Loucy (cell line): Measurements from ENCODE around the gene MSANTD3.

Experiments
- H2AFZ ChIP-seq: fragments of 200-600 bp; sonication (generic); 2 replicates; pipeline ENCODE4 v1.6.0; 2016; ENCODE audit warnings: antibody characterized with exemption, mild to moderate bottlenecking, low read length, moderate library complexity
- H3F3A ChIP-seq: fragments of 200-600 bp; 2 replicates; pipeline ENCODE4 v1.6.0; 2016; ENCODE audit warnings: antibody characterized with exemption, low read depth, mild to moderate bottlenecking
- H3K27me3 ChIP-seq: fragments of 200-600 bp; sonication (generic); 2 replicates; pipeline ENCODE4 v1.6.1; 2014; ENCODE audit warnings: low read length, mild to moderate bottlenecking; ENCODE audit not compliant: insufficient read depth, poor library complexity, severe bottlenecking
- H3K36me3 ChIP-seq: fragments of 200-600 bp; sonication (generic); 2 replicates; pipeline ENCODE4 v1.6.1; 2016; ENCODE audit warnings: low read length; ENCODE audit not compliant: insufficient read depth
- H3K4me1 ChIP-seq: fragments of 200-600 bp; sonication (generic); 2 replicates; pipeline ENCODE4 v1.5.1; 2014; ENCODE audit warnings: low read length, mild to moderate bottlenecking; ENCODE audit not compliant: insufficient read depth, poor library complexity, severe bottlenecking
- H3K4me2 ChIP-seq: fragments of 200-600 bp; sonication (generic); 2 replicates; pipeline ENCODE4 v1.6.0; 2014; ENCODE audit warnings: antibody characterized with exemption, low read length, low read depth, mild to moderate bottlenecking; ENCODE audit not compliant: poor library complexity, severe bottlenecking
- H3K4me3 ChIP-seq: fragments of 200-600 bp; sonication (generic); 2 replicates; pipeline ENCODE4 v1.5.1; 2014; ENCODE audit warnings: low read length, mild to moderate bottlenecking, mixed read lengths; ENCODE audit not compliant: poor library complexity, severe bottlenecking
- H3K79me2 ChIP-seq: fragments of 200-600 bp; sonication (generic); 2 replicates; pipeline ENCODE4 v1.6.1; 2014; ENCODE audit warnings: low read length; ENCODE audit not compliant: insufficient read depth
- H3K9ac ChIP-seq: fragments of 200-600 bp; sonication (generic); 2 replicates; pipeline ENCODE4 v1.6.0; 2014; ENCODE audit warnings: mild to moderate bottlenecking, low read depth, low read length, moderate library complexity; ENCODE audit not compliant: poor library complexity, severe bottlenecking
- H3K9me2 ChIP-seq: fragments of 200-600 bp; sonication (generic); replicated peaks from 2 replicates; pipeline ENCODE4 v1.6.1; 2016; ENCODE audit warnings: low read depth, low read length, mixed read lengths
- H3K9me3 ChIP-seq: fragments of 200-600 bp; sonication (generic); 2 replicates; pipeline ENCODE4 v1.6.1; 2014; ENCODE audit warnings: mild to moderate bottlenecking, antibody characterized with exemption, low read length, low read depth; ENCODE audit not compliant: insufficient read depth
- H4K20me1 ChIP-seq: fragments of 200-600 bp; sonication (generic); 2 replicates; pipeline ENCODE4 v1.6.0; 2014; ENCODE audit warnings: antibody characterized with exemption, low read length, mild to moderate bottlenecking; ENCODE audit not compliant: insufficient read depth, poor library complexity, severe bottlenecking
- EZH2phosphoT487 ChIP-seq: fragments of 200-600 bp; IDR thresholded peaks from 2 replicates; pipeline ENCODE4 v1.6.1; 2018; ENCODE audit warnings: antibody characterized with exemption, mild to moderate bottlenecking, moderate library complexity, borderline replicate concordance
- TF ChIP-seq, protein P1 (sequence below): fragments of 200-600 bp; sonication (generic); conservative IDR thresholded peaks from 2 replicates; pipeline ENCODE4 v1.5.1; 2014; ENCODE audit warnings: mild to moderate bottlenecking, antibody characterized with exemption, low read length

The MSANTD3 gene

DNA sequence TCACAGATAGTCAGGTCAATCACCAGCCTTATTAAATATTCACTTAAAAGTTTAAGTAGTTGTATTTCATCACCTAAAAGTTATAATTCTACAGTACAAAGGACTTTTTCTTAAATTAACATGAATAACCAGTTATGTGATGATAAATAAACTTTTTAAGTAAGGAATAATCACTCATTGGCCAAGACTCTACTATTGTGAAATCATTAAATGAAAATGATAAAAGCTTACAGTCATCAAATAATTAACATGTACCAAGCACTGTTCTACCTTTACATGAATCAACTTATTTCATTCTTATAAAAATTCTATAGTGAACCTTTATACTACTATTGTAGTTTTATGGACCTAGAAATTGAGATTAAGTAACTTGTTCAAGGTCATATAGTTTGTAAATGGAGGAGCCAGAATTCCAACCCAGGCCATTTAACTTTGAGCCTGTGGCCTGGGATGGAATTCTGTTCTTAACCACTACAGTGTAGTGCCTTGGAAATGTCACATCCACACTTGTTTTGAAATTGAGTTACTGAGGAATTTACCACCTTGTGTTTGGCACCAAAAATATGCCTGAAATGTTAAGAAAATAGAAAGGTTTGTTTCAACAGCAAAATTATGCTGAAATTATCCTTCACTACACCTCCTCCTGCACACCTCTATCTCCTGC is 32.8 kb upstream of the MSANTD3 start:
- Histone ChIP-seq H3K4me3 (no peak overlapping the region), H3K9ac (no peak overlapping the region), H3K79me2 (no peaks in the 10 kb centered on the region), H3F3A (no peaks in the 10 kb centered on the region), H3K4me2 (no peak overlapping the region), H3K9me2 (no peaks in the 10 kb centered on the region), H3K9me3 (no peaks in the 10 kb centered on the region), H4K20me1 (no peaks in the 10 kb centered on the region), H3K27me3 (no peaks in the 10 kb centered on the region), H3K36me3 (no peaks in the 10 kb centered on the region), H3K4me1 (peaks cover 9% of the 10 kb centered on the region), H2AFZ (no peak overlapping the region)
- no peak for TF ChIP-seq EZH2phosphoT487
- TF ChIP-seq, protein P1, sequence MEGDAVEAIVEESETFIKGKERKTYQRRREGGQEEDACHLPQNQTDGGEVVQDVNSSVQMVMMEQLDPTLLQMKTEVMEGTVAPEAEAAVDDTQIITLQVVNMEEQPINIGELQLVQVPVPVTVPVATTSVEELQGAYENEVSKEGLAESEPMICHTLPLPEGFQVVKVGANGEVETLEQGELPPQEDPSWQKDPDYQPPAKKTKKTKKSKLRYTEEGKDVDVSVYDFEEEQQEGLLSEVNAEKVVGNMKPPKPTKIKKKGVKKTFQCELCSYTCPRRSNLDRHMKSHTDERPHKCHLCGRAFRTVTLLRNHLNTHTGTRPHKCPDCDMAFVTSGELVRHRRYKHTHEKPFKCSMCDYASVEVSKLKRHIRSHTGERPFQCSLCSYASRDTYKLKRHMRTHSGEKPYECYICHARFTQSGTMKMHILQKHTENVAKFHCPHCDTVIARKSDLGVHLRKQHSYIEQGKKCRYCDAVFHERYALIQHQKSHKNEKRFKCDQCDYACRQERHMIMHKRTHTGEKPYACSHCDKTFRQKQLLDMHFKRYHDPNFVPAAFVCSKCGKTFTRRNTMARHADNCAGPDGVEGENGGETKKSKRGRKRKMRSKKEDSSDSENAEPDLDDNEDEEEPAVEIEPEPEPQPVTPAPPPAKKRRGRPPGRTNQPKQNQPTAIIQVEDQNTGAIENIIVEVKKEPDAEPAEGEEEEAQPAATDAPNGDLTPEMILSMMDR: no peak

DNA sequence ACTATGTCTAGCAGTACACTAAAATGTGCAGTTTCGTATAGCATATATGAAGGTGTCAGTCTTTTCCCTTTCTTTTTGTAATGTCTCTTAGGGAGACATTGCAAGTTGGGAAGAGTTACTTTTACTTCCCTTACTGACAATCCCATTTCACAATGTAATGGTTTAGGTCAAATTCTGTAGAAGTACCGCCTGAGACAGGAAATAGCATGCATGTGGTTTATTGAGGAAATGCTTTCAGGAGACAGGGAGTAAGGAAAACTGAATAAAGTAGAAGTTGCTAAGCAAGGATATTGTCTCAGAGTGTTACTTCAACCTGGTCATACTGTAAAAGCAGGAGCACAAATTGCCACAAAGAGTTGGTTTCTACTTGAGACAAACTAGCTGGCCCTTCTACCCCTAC is 32.1 kb upstream of the MSANTD3 start:
- TF ChIP-seq, protein P1: no peak
- TF ChIP-seq EZH2phosphoT487: no peak
- no peaks in the 10 kb centered on the region for H3K27me3 ChIP-seq
- no peak overlapping the region for H3K4me2 ChIP-seq
- no peaks in the 10 kb centered on the region for H3K79me2 ChIP-seq
- H4K20me1 ChIP-seq: no peaks in the 10 kb centered on the region
- H3K9me2 ChIP-seq: no peaks in the 10 kb centered on the region
- H2AFZ ChIP-seq: no peak overlapping the region
- H3F3A ChIP-seq: no peaks in the 10 kb centered on the region
- H3K4me1 ChIP-seq: peaks cover 9% of the 10 kb centered on the region
- H3K9me3 ChIP-seq: no peaks in the 10 kb centered on the region
- no peaks in the 10 kb centered on the region for H3K36me3 ChIP-seq
- H3K9ac ChIP-seq: no peak overlapping the region
- no peak overlapping the region for H3K4me3 ChIP-seq

DNA sequence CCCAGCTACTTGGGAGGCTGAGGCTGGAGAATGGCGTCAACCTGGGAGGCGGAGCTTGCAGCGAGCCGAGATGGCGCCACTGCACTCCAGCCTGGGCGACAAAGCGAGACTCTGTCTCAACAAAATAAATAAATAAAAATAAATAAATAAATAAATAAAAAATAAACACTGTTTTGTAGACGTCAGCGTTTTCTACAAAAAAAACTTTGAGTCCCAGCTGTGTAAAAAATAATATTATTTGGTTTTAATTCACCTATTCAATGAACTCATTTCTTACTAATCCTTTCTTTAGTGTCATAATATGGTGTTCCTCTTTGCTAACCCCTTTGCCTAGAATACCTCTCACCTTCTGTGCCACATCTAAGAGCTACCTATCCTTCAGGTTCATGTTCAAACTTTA is 30.2 kb upstream of the MSANTD3 start:
- no peaks in the 10 kb centered on the region for H4K20me1 ChIP-seq
- H3K4me3 ChIP-seq: no peak overlapping the region
- H3K9me3 ChIP-seq: no peaks in the 10 kb centered on the region
- no peaks in the 10 kb centered on the region for H3K9me2 ChIP-seq
- no peak overlapping the region for H3K4me2 ChIP-seq
- no peak overlapping the region for H3K9ac ChIP-seq
- TF ChIP-seq, protein P1: no peak
- TF ChIP-seq EZH2phosphoT487: no peak
- peaks cover 9% of the 10 kb centered on the region for H3K4me1 ChIP-seq
- H3K79me2 ChIP-seq: no peaks in the 10 kb centered on the region
- no peaks in the 10 kb centered on the region for H3F3A ChIP-seq
- no peaks in the 10 kb centered on the region for H3K36me3 ChIP-seq
- no peak overlapping the region for H2AFZ ChIP-seq
- H3K27me3 ChIP-seq: no peaks in the 10 kb centered on the region
